Measurements from ENCODE around the gene CPXM2.

- TF ChIP-seq, protein P1, sequence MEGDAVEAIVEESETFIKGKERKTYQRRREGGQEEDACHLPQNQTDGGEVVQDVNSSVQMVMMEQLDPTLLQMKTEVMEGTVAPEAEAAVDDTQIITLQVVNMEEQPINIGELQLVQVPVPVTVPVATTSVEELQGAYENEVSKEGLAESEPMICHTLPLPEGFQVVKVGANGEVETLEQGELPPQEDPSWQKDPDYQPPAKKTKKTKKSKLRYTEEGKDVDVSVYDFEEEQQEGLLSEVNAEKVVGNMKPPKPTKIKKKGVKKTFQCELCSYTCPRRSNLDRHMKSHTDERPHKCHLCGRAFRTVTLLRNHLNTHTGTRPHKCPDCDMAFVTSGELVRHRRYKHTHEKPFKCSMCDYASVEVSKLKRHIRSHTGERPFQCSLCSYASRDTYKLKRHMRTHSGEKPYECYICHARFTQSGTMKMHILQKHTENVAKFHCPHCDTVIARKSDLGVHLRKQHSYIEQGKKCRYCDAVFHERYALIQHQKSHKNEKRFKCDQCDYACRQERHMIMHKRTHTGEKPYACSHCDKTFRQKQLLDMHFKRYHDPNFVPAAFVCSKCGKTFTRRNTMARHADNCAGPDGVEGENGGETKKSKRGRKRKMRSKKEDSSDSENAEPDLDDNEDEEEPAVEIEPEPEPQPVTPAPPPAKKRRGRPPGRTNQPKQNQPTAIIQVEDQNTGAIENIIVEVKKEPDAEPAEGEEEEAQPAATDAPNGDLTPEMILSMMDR (conservative IDR thresholded peaks at IDR 0.05; ENCODE audit: low read depth, low read length) = no peak
- TF ChIP-seq EZH2phosphoT487 (IDR thresholded peaks at IDR 0.05; ENCODE audit: borderline replicate concordance, low read length) (no peak), EZH2 (IDR thresholded peaks at IDR 0.05; ENCODE audit: low read length, unreplicated experiment) (no peak)
Observed at GRCh38 chr10:123766012-123766411, 125.6 kb downstream of the CPXM2 start.
